MV-4-11 (cell line): Measurements from ENCODE around the gene PARL.
A peak's percentile ranks its signal among the peaks of the same experiment; 100 is the strongest.

Source experiments
- DNase-seq: peaks from one replicate; lab custom pipeline; 2025; lab: John Stamatoyannopoulos, UW

Gene PARL

GRCh38 chr3:183790700-183791099 is 94.0 kb downstream of the PARL start:
- no peak for DNase-seq

DNA sequence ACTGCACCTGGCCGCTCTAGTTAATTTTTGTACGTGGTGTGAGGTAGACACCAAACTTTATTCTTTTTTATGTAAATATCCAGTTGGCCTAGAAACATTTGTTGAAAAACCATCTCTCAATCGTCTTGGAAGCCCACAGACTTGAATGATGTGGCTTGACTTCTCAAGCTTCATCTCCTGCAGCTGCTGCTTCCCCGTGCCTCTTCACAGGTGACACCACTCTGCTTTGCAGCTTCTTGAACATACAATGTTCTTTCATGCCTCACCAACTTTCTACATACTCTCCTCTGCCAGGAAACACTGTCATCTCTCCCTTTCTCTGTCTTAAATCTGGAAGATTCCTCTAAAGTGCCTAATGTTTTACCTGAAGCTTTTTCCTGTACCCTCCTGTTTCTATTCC is 94.9 kb downstream of the PARL start:
- DNase-seq: no peak

DNA sequence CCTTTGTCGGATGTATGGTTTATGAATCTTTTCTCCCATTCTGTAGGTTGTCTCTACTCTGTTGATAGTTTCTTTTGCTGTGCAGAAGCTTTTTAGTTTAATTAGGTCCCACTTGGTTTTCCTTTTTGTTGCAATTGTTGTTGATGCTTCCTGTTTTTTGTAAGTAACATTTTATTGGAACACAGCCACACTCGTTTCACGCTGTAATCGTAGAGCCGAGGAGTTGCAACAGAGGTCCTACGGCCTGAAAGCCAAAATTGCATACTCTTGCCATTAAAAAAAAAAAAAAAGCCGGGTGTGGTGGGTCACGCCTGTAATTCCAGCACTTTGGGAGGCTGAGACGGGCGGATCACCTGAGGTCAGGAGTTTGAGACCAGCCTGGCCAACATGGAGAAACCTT is 100.2 kb downstream of the PARL start:
- peak; percentile 62 for DNase-seq

DNA sequence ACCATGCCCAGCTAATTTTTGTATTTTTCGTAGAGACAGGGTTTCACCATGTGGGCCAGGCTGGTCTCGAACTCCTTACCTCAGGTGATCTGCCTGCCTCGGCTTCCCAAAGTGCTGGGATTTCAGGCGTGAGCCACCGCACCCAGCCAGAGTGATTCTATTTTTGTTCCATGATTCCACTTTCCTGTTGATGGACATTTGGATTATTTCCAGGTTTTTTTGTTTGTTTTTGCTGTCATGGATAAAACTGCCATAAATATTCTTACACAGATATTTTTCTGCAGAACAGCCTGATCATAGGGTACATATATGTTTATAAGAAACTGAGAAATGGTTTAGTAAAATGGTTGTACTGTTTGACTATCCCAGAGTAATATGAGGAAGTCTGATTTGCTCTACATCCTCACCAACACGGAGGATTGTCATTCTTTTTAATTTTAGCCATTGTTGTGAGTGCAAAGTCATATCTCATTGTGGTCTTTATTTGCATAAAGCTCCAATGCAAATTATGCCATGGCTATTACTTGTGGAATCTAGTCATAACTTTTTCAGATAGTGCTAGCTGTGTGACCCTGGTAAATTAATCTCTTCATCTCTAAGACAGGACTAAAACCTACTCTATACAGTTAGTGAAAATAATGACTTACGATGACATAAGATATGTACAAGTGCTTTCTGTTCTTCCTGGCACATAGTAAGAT is 102.0 kb downstream of the PARL start:
- DNase-seq: no peak

GRCh38 chr3:183781246-183781645 is 103.4 kb downstream of the PARL start:
- DNase-seq: no peak

GRCh38 chr3:183779896-183780465 is 104.7 kb downstream of the PARL start:
- peak; percentile 96 for DNase-seq
